ENCODE results near the gene ACSM2B.

GRCh38 chr16:20612551-20613480 is 36.6 kb upstream of the ACSM2B start:
- TF ChIP-seq POLR2A (IDR thresholded peaks at IDR 0.05; ENCODE audit: low read length) (no peak), GATA1 (IDR thresholded peaks at IDR 0.05; ENCODE audit: low read depth, low read length) (no peak)
